GM23338 (cell line): ENCODE measurements around the gene ARHGEF19. TPM values are rescaled to one million over a fixed set of nuclear protein-coding genes. Genes with fewer than 3 reads are reported as not detected.

Experiments
- ATAC-seq: fragments of 200-7000 bp; cut with Tn5 transposase; 3 replicates; pipeline ENCODE4 v1.9.1; 2020
- DNase-seq: peaks from one replicate; pipeline ENCODE4 v3.0.0-alpha.2; 2015; ENCODE audit warnings: low spot score
- H2AFZ ChIP-seq: fragments of 200-600 bp; sonication (generic); 2 replicates; pipeline ENCODE4 v1.8.0; 2016; ENCODE audit warnings: antibody characterized with exemption, mild to moderate bottlenecking, moderate library complexity
- H3F3A ChIP-seq: fragments of 200-600 bp; sonication (generic); replicated peaks from 2 replicates; pipeline ENCODE4 v1.8.0; 2017; ENCODE audit warnings: antibody characterized with exemption, mixed run types, low read depth
- H3K27ac ChIP-seq: fragments of 200-600 bp; sonication (generic); 2 replicates; pipeline ENCODE4 v1.6.1; 2016; ENCODE audit warnings: low read depth
- H3K27me3 ChIP-seq: fragments of 200-600 bp; sonication (generic); 2 replicates; pipeline ENCODE4 v1.8.0; 2016; ENCODE audit warnings: mild to moderate bottlenecking, mixed run types, moderate library complexity; ENCODE audit not compliant: insufficient read depth
- H3K36me3 ChIP-seq: fragments of 200-600 bp; sonication (generic); 2 replicates; pipeline ENCODE4 v1.8.0; 2016; ENCODE audit warnings: mild to moderate bottlenecking; ENCODE audit not compliant: insufficient read depth
- H3K4me1 ChIP-seq: fragments of 200-600 bp; sonication (generic); 2 replicates; pipeline ENCODE4 v1.8.0; 2016; ENCODE audit warnings: mild to moderate bottlenecking, moderate library complexity; ENCODE audit not compliant: insufficient read depth
- H3K4me2 ChIP-seq: fragments of 200-600 bp; sonication (generic); 2 replicates; pipeline ENCODE4 v1.7.1; 2017; ENCODE audit warnings: mixed run types
- H3K4me3 ChIP-seq: fragments of 200-600 bp; sonication (generic); 2 replicates; pipeline ENCODE4 v1.6.1; 2016; ENCODE audit warnings: mixed run types
- H3K79me2 ChIP-seq: fragments of 200-600 bp; sonication (generic); replicated peaks from 2 replicates; pipeline ENCODE4 v1.8.0; 2017; ENCODE audit warnings: mild to moderate bottlenecking; ENCODE audit not compliant: insufficient read depth
- H3K9me2 ChIP-seq: fragments of 200-600 bp; sonication (generic); 2 replicates; pipeline ENCODE4 v1.8.0; 2017; ENCODE audit not compliant: insufficient read depth
- H4K20me1 ChIP-seq: fragments of 200-600 bp; sonication (generic); replicated peaks from 2 replicates; pipeline ENCODE4 v1.8.0; 2017; ENCODE audit warnings: mild to moderate bottlenecking; ENCODE audit not compliant: insufficient read depth
- H3K27ac Mint-ChIP-seq: 2 replicates; pipeline ENCODE4 v1.8.0; 2020; ENCODE audit warnings: inconsistent platforms, mild to moderate bottlenecking, moderate library complexity, mixed read lengths
- H3K27me3 Mint-ChIP-seq: 3 replicates; pipeline ENCODE4 v1.8.0; 2022; ENCODE audit warnings: low read depth, mild to moderate bottlenecking, moderate library complexity, mixed read lengths, inconsistent platforms; ENCODE audit not compliant: insufficient read depth, poor library complexity
- H3K36me3 Mint-ChIP-seq: 3 replicates; pipeline ENCODE4 v1.8.0; 2021; ENCODE audit warnings: low read depth, mild to moderate bottlenecking, inconsistent platforms, moderate library complexity, mixed read lengths
- H3K4me1 Mint-ChIP-seq: 3 replicates; pipeline ENCODE4 v1.8.0; 2020; ENCODE audit warnings: mild to moderate bottlenecking, inconsistent platforms, mixed read lengths
- H3K4me3 Mint-ChIP-seq: 3 replicates; pipeline ENCODE4 v1.8.0; 2021; ENCODE audit warnings: moderate library complexity, mild to moderate bottlenecking, inconsistent platforms, mixed read lengths
- H3K9me3 Mint-ChIP-seq: 3 replicates; pipeline ENCODE4 v1.8.0; 2020; ENCODE audit warnings: moderate library complexity, mild to moderate bottlenecking, inconsistent platforms, mixed read lengths
- CTCF ChIP-seq, 2 experiments: fragments of 200-600 bp in 1 of 2; sonication (generic) in 1 of 2; conservative IDR thresholded peaks; 2 replicates each; pipeline versions ENCODE4 v1.5.1 to v1.6.1; 2016 to 2017; ENCODE audit warnings: antibody characterized with exemption in 2 of 2, low read depth in 2 of 2, mild to moderate bottlenecking in 2 of 2, moderate library complexity in 1 of 2
- EZH2phosphoT487 ChIP-seq: fragments of 200-600 bp; sonication (generic); IDR thresholded peaks from one replicate; pipeline ENCODE4 v1.8.1; 2018; ENCODE audit warnings: antibody characterized with exemption; ENCODE audit not compliant: unreplicated experiment
- JUNB ChIP-seq: IDR thresholded peaks from one replicate; pipeline ENCODE4 v1.6.1; 2016; ENCODE audit warnings: antibody characterized with exemption; ENCODE audit not compliant: unreplicated experiment
- STAT1 ChIP-seq: IDR thresholded peaks from one replicate; pipeline ENCODE4 v1.6.1; 2016; ENCODE audit warnings: antibody characterized with exemption; ENCODE audit not compliant: unreplicated experiment
- ZNF114 ChIP-seq: fragments of 250-450 bp; sonication (Bioruptor Pico); IDR thresholded peaks from 2 replicates; pipeline ENCODE4 v1.5.0; 2020; ENCODE audit warnings: mild to moderate bottlenecking, moderate library complexity
- ZNF462 ChIP-seq: fragments of 250-450 bp; sonication (Bioruptor Pico); IDR thresholded peaks from 2 replicates; pipeline ENCODE4 v1.5.0; 2020; ENCODE audit warnings: mild to moderate bottlenecking, moderate library complexity
- polyA plus RNA-seq: library from polyadenylated mRNA; unstranded; fragments of >200 nt; fragmentation: Nextera tagmentation; extraction: Ambion mirVana; gene quantifications from 2 replicates; pipeline ENCODE4 v1.2.1, GENCODE V29; 2016
- total RNA-seq: library from RNA; depleted of rRNA; stranded (reverse); fragments of >200 nt; shearing (Covaris generic); gene quantifications from 2 replicates; pipeline ENCODE4 v1.2.3, GENCODE V29; 2014

The ARHGEF19 gene
- total and polyA plus RNA-seq, 2 experiments from 2014 or later = 19.5 to 46.4 TPM

- TF ChIP-seq CTCF (conservative IDR thresholded peaks at IDR 0.05; ENCODE audit: low read depth in 2 of 2) (no peak), STAT1 (no peak), ZNF114 (CRISPR knock-in tag) (no peak), JUNB (no peak), EZH2phosphoT487 (no peak), ZNF462 (CRISPR knock-in tag) (no peak)
Measured at GRCh38 chr1:16161717-16162116, 50.7 kb downstream of the ARHGEF19 start (continued).

GRCh38 chr1:16158993-16159831, 53.2 kb downstream of the ARHGEF19 start:
- H3K36me3 Mint-ChIP-seq = no peaks in the 10 kb centered on the region
- no peak overlapping the region for H3K4me3 Mint-ChIP-seq
- H3K9me3 Mint-ChIP-seq = no peaks in the 10 kb centered on the region
- no peak overlapping the region for H3K27ac Mint-ChIP-seq
- Histone ChIP-seq H3K36me3 (no peaks in the 10 kb centered on the region), H3K9me2 (no peaks in the 10 kb centered on the region), H4K20me1 (peaks cover 2% of the 10 kb centered on the region; the same call in 1 of the 2 replicates), H3K4me2 (no peak overlapping the region), H2AFZ (no peak overlapping the region), H3K27ac (no peak overlapping the region), H3K4me3 (no peak overlapping the region), H3K79me2 (peaks cover 14% of the 10 kb centered on the region), H3K4me1 (peaks cover 37% of the 10 kb centered on the region), H3F3A (peaks cover 14% of the 10 kb centered on the region), H3K27me3 (peaks cover 20% of the 10 kb centered on the region)
- peaks cover 31% of the 10 kb centered on the region for H3K27me3 Mint-ChIP-seq
- H3K4me1 Mint-ChIP-seq = peaks cover 36% of the 10 kb centered on the region
- no peak for DNase-seq
- no peak for ATAC-seq
- no peak for TF ChIP-seq ZNF462 (CRISPR knock-in tag)
